Transverse colon (tissue), 4 donors: ENCODE data around the gene DPF3. TPM values are rescaled to one million over a fixed set of nuclear protein-coding genes. Genes with fewer than 3 reads are reported as not detected.

Experiments used
- DNase-seq: peaks from one replicate; pipeline ENCODE4 v3.0.0-alpha.2; 2019
- H3K27ac ChIP-seq, 4 donors: fragments of 200-600 bp; sonication (generic); 2 replicates each; pipeline ENCODE4 v1.5.1; 2016 to 2018; ENCODE audit warnings: inconsistent platforms in 4 of 4
- H3K27me3 ChIP-seq: fragments of 200-600 bp; sonication (generic); 2 replicates; pipeline ENCODE4 v1.5.1; 2017; ENCODE audit warnings: inconsistent platforms
- H3K36me3 ChIP-seq, 4 donors: fragments of 200-600 bp; sonication (generic); 2 replicates each; pipeline ENCODE4 v1.5.1; 2017 to 2019; ENCODE audit warnings: inconsistent platforms in 4 of 4
- H3K4me1 ChIP-seq, 4 donors: fragments of 200-600 bp; sonication (generic); 2 replicates each; pipeline ENCODE4 v1.5.1; 2017 to 2020; ENCODE audit warnings: inconsistent platforms in 4 of 4
- H3K4me3 ChIP-seq, 4 donors: fragments of 200-600 bp; sonication (generic); 1 replicate in 1 of 4; 2 replicates in 3 of 4; pipeline versions ENCODE4 v1.5.1 to v1.6.1; 2017 to 2019; ENCODE audit warnings: inconsistent platforms in 4 of 4
- H3K9me3 ChIP-seq, 2 donors: fragments of 200-600 bp; sonication (generic); 2 replicates each; pipeline ENCODE4 v1.5.1; 2017 to 2019; ENCODE audit warnings: inconsistent platforms in 2 of 2
- CTCF ChIP-seq, 5 experiments: fragments of 200-600 bp in 3 of 5; fragments of 450-650 bp in 2 of 5; sonication (generic) in 3 of 5; IDR thresholded peaks; 1 replicate in 2 of 5; 2 replicates in 3 of 5; pipeline ENCODE4 v1.5.1; 2016 to 2017; ENCODE audit warnings: antibody characterized with exemption in 5 of 5, inconsistent platforms in 3 of 5, mild to moderate bottlenecking in 2 of 5, moderate library complexity in 1 of 5
- EP300 ChIP-seq: sonication (generic); formaldehyde crosslinking; IDR thresholded peaks from one replicate; pipeline ENCODE4 v1.6.1; 2017; ENCODE audit warnings: antibody characterized with exemption, low read depth
- POLR2A ChIP-seq: fragments of 450-650 bp; IDR thresholded peaks from one replicate; pipeline ENCODE4 v1.6.1; 2016; ENCODE audit warnings: antibody characterized with exemption, mild to moderate bottlenecking, moderate library complexity
- POLR2AphosphoS5 ChIP-seq, 3 donors: sonication (generic); formaldehyde crosslinking; IDR thresholded peaks; one replicate each; pipeline ENCODE4 v1.6.1; 2016; ENCODE audit warnings: antibody characterized with exemption in 3 of 3
- WGBS, 2 donors: methylation state at CpG; one replicate each; pipeline ENCODE4 v1.1.5; 2018; ENCODE audit warnings: low coverage in 1 of 2; 5-methylcytosine and 5-hydroxymethylcytosine counted together
- in situ Hi-C, 4 donors: fragments of 200-750 bp; cut with MboI; loops; one replicate each; pipeline versions ENCODE4 v1.15.0 to v1.15.1; 2017; ENCODE audit warnings: low sequenced_read_pairs in 3 of 4, low pct_ligation_motif_present in 1 of 4, low pct_unique_long_range_greater_than_20kb in 1 of 4
- intact Hi-C: fragments of 100-400 bp; cut with DNase I; formaldehyde crosslinking; loops from one replicate; pipeline ENCODE4 v1.15.1; 2023; ENCODE audit warnings: low total_unique reads
- total RNA-seq, 4 donors: library from RNA; depleted of rRNA; stranded (reverse); fragments of >200 nt; gene quantifications; one replicate each; pipeline ENCODE4 v1.1.0, GENCODE V29; 2016

Gene DPF3
- total RNA-seq, 4 donors from 2014 or later: 7.1 to 23.5 (median 10.9) TPM

GRCh38 chr14:72597252-72598233, 296.4 kb downstream of the DPF3 start:
- WGBS, 2 donors: 57 to 73% methylated on average over 7 to 16 of the region's 16 CpGs
- Histone ChIP-seq H3K27me3 (peaks cover 3% of the 10 kb centered on the region), H3K27ac (no peak overlapping the region), H3K4me3 (no peak overlapping the region), H3K36me3 (no peaks in the 10 kb centered on the region), H3K9me3 (no peaks in the 10 kb centered on the region), H3K4me1 (no peaks in the 10 kb centered on the region)
- TF ChIP-seq EP300: no peak
- TF ChIP-seq POLR2A: no peak
- TF ChIP-seq POLR2AphosphoS5 (IDR thresholded peaks at IDR 0.05): no peak
- no peak for DNase-seq
- intact Hi-C loops: no loop called here
- in situ Hi-C loops: no loop called here

- Histone ChIP-seq H3K4me1 (no peaks in the 10 kb centered on the region), H3K36me3 (no peaks in the 10 kb centered on the region), H3K27me3 (peaks cover 3% of the 10 kb centered on the region), H3K27ac (no peak overlapping the region), H3K4me3 (no peak overlapping the region), H3K9me3 (no peaks in the 10 kb centered on the region)
- intact Hi-C loops (no loop called here), in situ Hi-C loops (no loop called here)
- TF ChIP-seq POLR2A: no peak
- no peak for TF ChIP-seq EP300
- TF ChIP-seq CTCF (IDR thresholded peaks at IDR 0.05): no peak
- no peak for TF ChIP-seq POLR2AphosphoS5 (IDR thresholded peaks at IDR 0.05)
- DNase-seq: no peak
- WGBS, 2 donors: 83 to 88% methylated on average over 4 to 8 of the region's 8 CpGs
Measured at GRCh38 chr14:72595152-72595862, 298.6 kb downstream of the DPF3 start.

GRCh38 chr14:72594099-72594901, 299.6 kb downstream of the DPF3 start:
- no peak for DNase-seq
- no peaks in the 10 kb centered on the region for H3K36me3 ChIP-seq
- H3K27ac ChIP-seq: no peak overlapping the region
- no peak for TF ChIP-seq CTCF (IDR thresholded peaks at IDR 0.05)
- TF ChIP-seq POLR2AphosphoS5 (IDR thresholded peaks at IDR 0.05): no peak
- no peak for TF ChIP-seq POLR2A
- TF ChIP-seq EP300: no peak
- no peaks in the 10 kb centered on the region for H3K4me1 ChIP-seq
- in situ Hi-C loops: no loop called here
- H3K9me3 ChIP-seq: no peaks in the 10 kb centered on the region
- no peak overlapping the region for H3K4me3 ChIP-seq
- WGBS, 2 donors: 74 to 75% methylated on average over 10 to 14 of the region's 14 CpGs
- intact Hi-C loops: no loop called here
- H3K27me3 ChIP-seq: peaks cover 3% of the 10 kb centered on the region

GRCh38 chr14:72591391-72591790, 302.5 kb downstream of the DPF3 start:
- Histone ChIP-seq H3K4me1 (no peaks in the 10 kb centered on the region), H3K27ac (no peak overlapping the region), H3K36me3 (no peaks in the 10 kb centered on the region), H3K27me3 (peaks cover 6% of the 10 kb centered on the region), H3K9me3 (no peaks in the 10 kb centered on the region), H3K4me3 (no peak overlapping the region)
- intact Hi-C loops (no loop called here), in situ Hi-C loops (no loop called here)
- no peak for DNase-seq
- TF ChIP-seq CTCF (IDR thresholded peaks at IDR 0.05) (no peak), POLR2AphosphoS5 (IDR thresholded peaks at IDR 0.05) (no peak), EP300 (no peak), POLR2A (no peak)
- 83% methylated on average over 4 of the region's 4 CpGs; no CpG with 5 or more reads in 1 of the 2 donors for WGBS, 2 donors
